Keratinocyte (primary cell): ENCODE measurements around the gene SUFU. TPM values are rescaled to one million over a fixed set of nuclear protein-coding genes. Genes with fewer than 3 reads are reported as not detected.

Source experiments
- DNase-seq: peaks from one replicate; pipeline ENCODE4 v3.0.0-alpha.2; 2011; ENCODE audit warnings: low read depth, missing footprints, low spot score
- FAIRE-seq: peaks from 2 replicates; lab custom pipeline; 2011; peaks lifted over from hg19 to GRCh38; lab: Jason Lieb, UNC
- H2AFZ ChIP-seq: 2 replicates; pipeline ENCODE4 v1.6.0; 2012; ENCODE audit warnings: low read length, control low read depth, inconsistent platforms; ENCODE audit not compliant: control insufficient read depth
- H3K27ac ChIP-seq: 2 replicates; pipeline ENCODE4 v1.5.1; 2011; ENCODE audit warnings: low read length; ENCODE audit not compliant: control insufficient read depth, insufficient read depth
- H3K27me3 ChIP-seq: 3 replicates; pipeline ENCODE4 v1.6.0; 2011; ENCODE audit warnings: low read length; ENCODE audit not compliant: control insufficient read depth, insufficient read depth; ENCODE audit errors: extremely low read depth
- H3K36me3 ChIP-seq, 2 experiments: 2 replicates in 1 of 2; 3 replicates in 1 of 2; pipeline ENCODE4 v1.5.1; 2011; ENCODE audit warnings: low read length in 2 of 2, mild to moderate bottlenecking in 1 of 2; ENCODE audit not compliant: control insufficient read depth in 2 of 2, insufficient read depth in 2 of 2; ENCODE audit errors: extremely low read depth in 1 of 2
- H3K4me1 ChIP-seq: 3 replicates; pipeline ENCODE4 v1.5.1; 2011; ENCODE audit warnings: low read length; ENCODE audit not compliant: control insufficient read depth, insufficient read depth; ENCODE audit errors: extremely low read depth
- H3K4me2 ChIP-seq: 3 replicates; pipeline ENCODE4 v1.6.0; 2011; ENCODE audit warnings: low read depth, low read length; ENCODE audit not compliant: control insufficient read depth, insufficient read depth; ENCODE audit errors: extremely low read depth
- H3K4me3 ChIP-seq, 3 experiments: fragments of 200-600 bp in 1 of 3; sonication (generic) in 1 of 3; 2 replicates in 2 of 3; 3 replicates in 1 of 3; pipeline ENCODE4 v1.5.1; 2011 to 2016; ENCODE audit warnings: low read length in 3 of 3, mild to moderate bottlenecking in 3 of 3, control low read depth in 2 of 3, inconsistent platforms in 1 of 3, low read depth in 1 of 3, mixed read lengths in 1 of 3, mixed run types in 1 of 3, moderate library complexity in 1 of 3; ENCODE audit not compliant: control insufficient read depth in 2 of 3, insufficient read depth in 2 of 3; ENCODE audit errors: extremely low read depth in 1 of 3
- H3K79me2 ChIP-seq: 2 replicates; pipeline ENCODE4 v1.6.0; 2012; ENCODE audit warnings: low read length; ENCODE audit not compliant: control insufficient read depth, insufficient read depth
- H3K9ac ChIP-seq: 3 replicates; pipeline ENCODE4 v1.6.0; 2011; ENCODE audit warnings: low read length; ENCODE audit not compliant: control insufficient read depth, insufficient read depth; ENCODE audit errors: extremely low read depth
- H3K9me1 ChIP-seq: 3 replicates; pipeline ENCODE4 v1.6.0; 2011; ENCODE audit warnings: low read length; ENCODE audit not compliant: control insufficient read depth, insufficient read depth; ENCODE audit errors: extremely low read depth
- H3K9me3 ChIP-seq: 2 replicates; pipeline ENCODE4 v1.5.1; 2012; ENCODE audit warnings: low read depth, low read length; ENCODE audit not compliant: control insufficient read depth
- H4K20me1 ChIP-seq: 3 replicates; pipeline ENCODE4 v1.6.0; 2011; ENCODE audit warnings: low read length; ENCODE audit not compliant: control insufficient read depth, insufficient read depth; ENCODE audit errors: extremely low read depth
- CTCF ChIP-seq, 3 experiments: IDR thresholded peaks in 1 of 3; conservative IDR thresholded peaks in 1 of 3; optimal IDR thresholded peaks in 1 of 3; 2 replicates in 2 of 3; 3 replicates in 1 of 3; pipeline versions ENCODE3 to v1.5.1; 2011; ENCODE audit warnings: low read length in 3 of 3, mild to moderate bottlenecking in 3 of 3, moderate library complexity in 2 of 3, control low read depth in 1 of 3, inconsistent platforms in 1 of 3; ENCODE audit not compliant: insufficient read depth in 2 of 3; ENCODE audit errors: extremely low read depth in 1 of 3
- EZH2 ChIP-seq: IDR thresholded peaks from one replicate; pipeline ENCODE4 v1.6.1; 2012; ENCODE audit warnings: inconsistent platforms, mild to moderate bottlenecking, low read length, moderate library complexity
- dilution Hi-C: fragments of 300-500 bp; cut with MboI; formaldehyde crosslinking; loops from one replicate; pipeline ENCODE4 v1.7.0; 2020; ENCODE audit warnings: low sequenced_read_pairs; ENCODE audit not compliant: extremely low pct_ligation_motif_present
- polyA plus RNA-seq, 5 experiments: library from polyadenylated mRNA; depleted of rRNA in 3 of 5; stranded (reverse) in 3 of 5; stranded (forward) in 1 of 5; unstranded in 1 of 5; fragments of >200 nt; gene quantifications; 1 replicate in 1 of 5; 2 replicates in 3 of 5; 3 replicates in 1 of 5; pipeline versions ENCODE4 v1.2.1 to v1.2.3, GENCODE V29; 2011 to 2012; ENCODE audit warnings: missing spikeins in 2 of 5, low read depth in 1 of 5, low replicate concordance in 1 of 5

SUFU gene
- polyA plus RNA-seq, 1 donor (not counting 4 experiments of a cell fraction or from before 2014, with no cell fraction given), result 3.7 TPM

GRCh38 chr10:102668326-102669107, 164.7 kb downstream of the SUFU start:
- FAIRE-seq (no peak), DNase-seq (no peak)
- Histone ChIP-seq H3K9me1 (no peaks in the 10 kb centered on the region), H3K79me2 (no peaks in the 10 kb centered on the region), H2AFZ (no peak overlapping the region), H4K20me1 (no peaks in the 10 kb centered on the region), H3K4me3 (no peak overlapping the region), H3K36me3 (no peaks in the 10 kb centered on the region), H3K9ac (no peak overlapping the region), H3K27me3 (no peaks in the 10 kb centered on the region), H3K9me3 (no peaks in the 10 kb centered on the region), H3K4me1 (peaks cover 9% of the 10 kb centered on the region), H3K27ac (no peak overlapping the region), H3K4me2 (no peak overlapping the region)
- TF ChIP-seq CTCF (optimal IDR thresholded peaks at IDR 0.05 in 1 of 3, IDR thresholded peaks at IDR 0.05 in 1 of 3, conservative IDR thresholded peaks at IDR 0.05 in 1 of 3; ENCODE audit: extremely low read depth in 1 of 3, insufficient read depth in 2 of 3, low read length in 3 of 3) (no peak), EZH2 (no peak)
- dilution Hi-C loops, result no loop called here

- TF ChIP-seq CTCF (optimal IDR thresholded peaks at IDR 0.05 in 1 of 3, IDR thresholded peaks at IDR 0.05 in 1 of 3, conservative IDR thresholded peaks at IDR 0.05 in 1 of 3; ENCODE audit: extremely low read depth in 1 of 3, insufficient read depth in 2 of 3, low read length in 3 of 3) (peak; percentile 16 to 62 (median 33)), EZH2 (no peak)
- no peaks in the 10 kb centered on the region for H4K20me1 ChIP-seq
- no peak overlapping the region for H3K27ac ChIP-seq
- dilution Hi-C loops, result no loop called here
- H3K4me3 ChIP-seq, result no peak overlapping the region
- H2AFZ ChIP-seq, result no peak overlapping the region
- no peaks in the 10 kb centered on the region for H3K27me3 ChIP-seq
- peaks cover 18% of the 10 kb centered on the region for H3K4me1 ChIP-seq
- H3K9ac ChIP-seq, result no peak overlapping the region
- H3K4me2 ChIP-seq, result no peak overlapping the region
- FAIRE-seq, result no peak
- H3K9me3 ChIP-seq, result no peaks in the 10 kb centered on the region
- H3K79me2 ChIP-seq, result no peaks in the 10 kb centered on the region
- no peaks in the 10 kb centered on the region for H3K9me1 ChIP-seq
- no peaks in the 10 kb centered on the region for H3K36me3 ChIP-seq
- no peak for DNase-seq
These were observed 165.7 kb downstream of the SUFU start for GRCh38 chr10:102669206-102670064.
